Cortex of kidney (tissue), 1 donor: Measurements from ENCODE around the gene CAPN14.

Experiments used
- DNase-seq: peaks from one replicate; lab custom pipeline; 2025; lab: John Stamatoyannopoulos, UW

Gene CAPN14, protein sequence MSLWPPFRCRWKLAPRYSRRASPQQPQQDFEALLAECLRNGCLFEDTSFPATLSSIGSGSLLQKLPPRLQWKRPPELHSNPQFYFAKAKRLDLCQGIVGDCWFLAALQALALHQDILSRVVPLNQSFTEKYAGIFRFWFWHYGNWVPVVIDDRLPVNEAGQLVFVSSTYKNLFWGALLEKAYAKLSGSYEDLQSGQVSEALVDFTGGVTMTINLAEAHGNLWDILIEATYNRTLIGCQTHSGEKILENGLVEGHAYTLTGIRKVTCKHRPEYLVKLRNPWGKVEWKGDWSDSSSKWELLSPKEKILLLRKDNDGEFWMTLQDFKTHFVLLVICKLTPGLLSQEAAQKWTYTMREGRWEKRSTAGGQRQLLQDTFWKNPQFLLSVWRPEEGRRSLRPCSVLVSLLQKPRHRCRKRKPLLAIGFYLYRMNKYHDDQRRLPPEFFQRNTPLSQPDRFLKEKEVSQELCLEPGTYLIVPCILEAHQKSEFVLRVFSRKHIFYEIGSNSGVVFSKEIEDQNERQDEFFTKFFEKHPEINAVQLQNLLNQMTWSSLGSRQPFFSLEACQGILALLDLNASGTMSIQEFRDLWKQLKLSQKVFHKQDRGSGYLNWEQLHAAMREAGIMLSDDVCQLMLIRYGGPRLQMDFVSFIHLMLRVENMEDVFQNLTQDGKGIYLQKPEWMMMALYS

DNA sequence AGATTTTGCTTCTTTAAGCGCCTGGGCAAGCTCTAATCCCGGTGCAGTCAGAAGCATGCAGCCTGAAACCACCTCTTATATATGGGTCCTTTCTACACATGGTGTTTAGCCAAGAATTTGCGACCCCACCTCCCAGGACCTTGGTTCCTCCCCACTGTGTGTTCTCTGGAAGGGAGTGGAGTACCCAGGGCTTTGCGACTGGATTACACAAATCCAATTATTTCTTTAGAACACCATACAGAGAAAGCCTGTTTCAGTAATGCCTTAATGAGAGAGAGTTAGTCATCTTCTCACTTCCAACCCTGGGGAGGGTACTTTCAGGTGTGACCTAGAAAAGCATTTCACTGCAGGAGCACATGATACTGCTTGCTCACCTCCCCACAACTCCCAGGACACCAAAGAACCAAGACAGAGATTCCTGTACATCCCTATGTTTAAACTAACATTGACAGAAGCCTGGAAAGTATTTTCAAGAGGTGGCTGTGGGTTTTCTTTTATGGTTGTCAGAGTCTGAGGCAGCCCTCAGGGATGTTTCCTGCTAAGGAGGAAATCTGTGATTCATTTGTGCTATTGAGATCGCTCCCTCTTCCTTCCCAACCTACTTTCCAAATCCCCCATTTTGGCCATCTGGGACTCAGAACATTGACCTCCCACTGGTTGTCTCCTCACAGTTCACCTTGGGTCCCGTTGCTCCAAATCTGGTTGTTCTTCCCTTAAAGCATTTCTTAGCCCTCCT, at the start of gene CAPN14:
Gene CAPN14 (minus strand): TSS at position 51 of the 736 bp plus-strand sequence. CDS start 12,068 bp downstream, outside the sequence.
- DNase-seq, result no peak

DNA sequence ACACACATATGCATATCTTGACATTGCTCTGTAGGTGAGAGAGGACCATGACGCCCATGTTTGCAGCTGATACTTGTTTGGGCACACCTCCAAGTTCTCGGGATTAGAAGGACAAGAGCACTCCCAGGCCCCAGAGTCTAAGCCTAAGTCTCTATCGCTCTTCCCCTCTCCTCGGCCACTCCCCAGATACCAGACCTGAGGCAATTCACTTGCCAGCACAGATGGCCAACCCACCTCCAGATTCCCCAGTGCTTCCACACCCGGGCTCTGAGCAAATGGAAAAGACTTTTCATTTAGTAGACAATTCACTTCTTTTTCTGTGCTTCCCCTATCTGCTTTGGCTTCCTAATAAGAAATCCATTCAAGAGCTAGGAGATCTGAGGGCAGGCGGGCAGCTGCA, 49.5 kb upstream of the CAPN14 start:
- no peak for DNase-seq

DNA sequence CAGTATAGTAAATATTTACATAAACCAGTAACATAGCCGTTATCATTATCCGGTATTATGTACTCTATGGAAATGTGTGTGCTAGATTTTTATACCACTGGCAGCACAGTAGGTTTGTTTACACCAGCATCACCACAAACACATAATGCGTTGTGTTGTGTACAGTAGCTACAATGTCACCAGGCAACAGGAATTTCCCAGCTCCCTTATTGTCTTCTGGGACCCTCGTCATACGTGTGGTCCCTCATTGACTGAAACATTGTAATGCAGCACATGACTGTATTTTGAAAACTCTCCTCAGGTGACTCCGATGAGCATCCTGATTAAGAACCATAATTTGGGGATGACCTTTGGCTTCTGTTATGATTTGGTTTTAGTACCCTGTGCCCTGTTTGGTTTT, 47.9 kb upstream of the CAPN14 start:
- DNase-seq, result no peak

GRCh38 chr2:31263636-31264190, 46.4 kb upstream of the CAPN14 start:
- no peak for DNase-seq

GRCh38 chr2:31260870-31261269, 43.6 kb upstream of the CAPN14 start:
- no peak for DNase-seq

GRCh38 chr2:31259075-31259474, 41.8 kb upstream of the CAPN14 start:
- DNase-seq, result no peak

GRCh38 chr2:31258351-31258750, 41.0 kb upstream of the CAPN14 start:
- no peak for DNase-seq

- no peak for DNase-seq
Observed at GRCh38 chr2:31256611-31257382, 39.5 kb upstream of the CAPN14 start.

DNA sequence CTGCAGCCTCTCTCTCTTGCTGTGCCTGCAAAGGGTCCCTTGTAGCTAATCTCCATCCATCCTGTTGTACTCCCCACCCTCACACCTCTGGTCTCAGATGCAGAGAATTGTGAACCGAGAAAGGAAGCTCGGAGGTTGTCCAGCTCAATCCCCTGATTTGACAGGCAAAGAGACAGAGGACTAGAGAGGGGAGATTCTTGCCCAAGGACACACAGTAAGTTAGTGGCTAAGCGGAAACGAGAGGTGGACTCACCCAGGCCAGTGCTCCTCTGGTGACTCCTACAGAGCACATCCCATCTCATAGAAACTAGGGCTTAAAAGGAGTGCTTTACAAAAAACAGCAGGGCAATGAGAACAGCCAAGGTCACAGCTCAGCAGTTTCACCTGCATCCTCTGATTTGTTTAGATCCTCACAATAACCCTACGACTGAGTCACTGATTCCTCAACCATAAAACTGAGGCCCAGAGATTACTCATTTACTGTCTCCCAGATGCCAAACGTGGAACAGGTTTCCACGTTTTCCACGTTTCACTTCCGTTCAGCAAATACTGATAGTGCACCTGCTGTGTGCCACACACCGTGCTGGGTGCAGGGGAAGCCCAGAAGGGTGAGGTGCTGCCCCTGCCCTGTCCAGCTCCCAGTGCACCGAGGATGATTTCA, 38.7 kb upstream of the CAPN14 start:
- DNase-seq, result no peak

DNA sequence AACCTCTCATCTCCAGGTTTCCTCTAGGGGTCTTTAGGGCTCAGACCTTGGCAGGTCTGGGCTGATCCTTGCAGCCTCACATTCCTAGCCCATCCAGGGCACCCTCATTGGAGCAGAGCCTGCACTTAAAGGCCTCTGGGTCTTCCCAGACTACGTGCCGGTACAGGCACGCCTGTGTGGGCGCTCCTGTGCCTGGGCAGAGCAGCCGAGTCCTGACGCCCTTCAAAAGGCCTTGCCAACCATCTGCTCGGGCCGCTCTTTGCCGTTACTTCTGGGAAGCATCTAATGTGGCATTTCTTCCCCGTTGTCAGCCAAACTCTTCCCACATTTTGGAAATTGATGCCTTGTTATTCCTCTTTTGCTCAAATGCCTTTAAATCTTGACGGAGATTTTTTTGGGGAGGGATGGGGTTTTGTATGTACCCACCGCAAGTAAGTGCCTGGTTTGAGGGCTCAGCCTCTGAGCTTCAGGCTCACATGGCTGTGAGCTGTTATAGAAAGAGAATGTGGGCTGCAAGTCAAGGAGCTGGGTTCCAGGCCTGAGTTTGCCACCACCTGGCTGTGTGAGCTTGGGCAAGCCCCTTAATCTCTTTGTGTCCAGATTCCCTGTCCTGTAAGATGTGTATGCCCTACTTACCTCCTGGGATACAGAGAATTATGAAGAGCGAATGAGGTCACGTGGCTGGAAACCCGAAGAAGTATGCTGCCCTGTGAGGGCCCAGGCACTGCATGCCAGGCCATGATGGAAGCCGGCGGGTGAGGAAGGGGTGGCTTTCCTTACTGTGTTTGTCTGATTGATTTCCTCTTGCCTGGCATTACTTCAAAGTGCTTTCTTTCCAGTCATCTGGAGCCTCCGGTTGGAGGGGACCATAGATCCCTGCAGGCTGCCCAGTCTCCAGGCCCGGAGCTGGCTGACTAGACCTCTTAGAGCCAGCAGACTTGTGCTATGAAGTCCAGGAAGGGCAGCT, 37.2 kb upstream of the CAPN14 start:
- DNase-seq, result no peak

- DNase-seq, result no peak
Observed at GRCh38 chr2:31253356-31254131, 36.2 kb upstream of the CAPN14 start.

DNA sequence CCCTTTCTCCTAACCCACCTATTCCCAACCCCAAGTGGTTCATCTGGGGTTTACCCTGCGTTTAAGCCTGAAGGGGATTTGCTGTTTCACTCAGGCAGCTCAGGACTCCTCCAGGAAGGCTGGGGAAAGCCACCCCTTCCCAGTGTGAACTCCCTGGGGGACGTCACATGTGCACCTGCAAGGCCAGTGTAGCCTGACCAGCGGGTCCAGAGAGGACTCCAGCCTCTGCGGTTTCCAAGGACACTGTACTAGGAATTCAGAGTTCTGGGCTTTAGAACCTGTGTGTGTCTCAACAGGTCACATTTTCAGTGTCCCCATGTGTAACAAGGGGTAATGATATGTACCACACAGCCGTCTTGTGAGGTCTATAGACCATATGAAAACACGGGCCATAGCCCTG, 34.5 kb upstream of the CAPN14 start:
- no peak for DNase-seq

DNA sequence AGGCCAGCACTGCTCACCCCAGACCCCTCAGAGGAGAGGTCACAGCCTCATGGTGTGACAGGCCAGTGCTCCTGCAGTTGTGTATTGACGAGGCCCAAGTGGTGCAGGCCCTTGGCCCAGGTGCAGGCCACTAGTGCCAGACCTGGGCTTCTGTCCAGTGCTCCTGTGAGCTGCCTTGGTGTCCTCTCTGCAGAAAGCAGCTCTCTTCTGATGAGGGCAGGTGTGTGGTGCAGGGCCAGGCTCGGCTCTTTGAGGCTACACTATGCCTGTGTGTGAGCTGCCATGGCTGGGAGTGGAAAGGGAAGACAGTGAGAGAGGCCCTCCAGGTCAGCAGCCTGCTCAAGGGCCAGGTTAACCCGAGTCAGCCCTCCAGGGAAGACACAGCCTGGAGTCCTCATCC, 33.7 kb upstream of the CAPN14 start:
- DNase-seq, result no peak

- DNase-seq, result no peak
Observed at GRCh38 chr2:31249009-31249690, 31.8 kb upstream of the CAPN14 start.

DNA sequence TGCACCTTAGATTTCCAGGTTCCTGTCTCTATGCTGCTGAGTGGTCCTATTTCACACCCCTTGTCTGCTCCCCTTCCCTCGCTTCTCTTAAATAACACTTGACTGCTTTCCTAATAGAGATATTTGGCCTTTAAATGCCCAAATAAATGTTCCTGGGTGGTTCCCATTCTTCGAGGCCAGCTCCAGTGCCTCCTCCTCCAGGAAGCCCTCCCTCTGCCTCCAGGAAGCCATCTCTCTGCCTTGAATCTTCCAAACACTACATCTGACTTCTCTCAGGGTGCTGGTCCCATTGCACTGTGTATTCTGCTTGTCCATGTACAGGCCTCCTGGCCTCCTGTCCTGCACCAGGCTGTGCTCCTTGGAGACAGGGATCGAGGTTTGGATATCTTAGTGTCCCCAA, 30.8 kb upstream of the CAPN14 start:
- no peak for DNase-seq

DNA sequence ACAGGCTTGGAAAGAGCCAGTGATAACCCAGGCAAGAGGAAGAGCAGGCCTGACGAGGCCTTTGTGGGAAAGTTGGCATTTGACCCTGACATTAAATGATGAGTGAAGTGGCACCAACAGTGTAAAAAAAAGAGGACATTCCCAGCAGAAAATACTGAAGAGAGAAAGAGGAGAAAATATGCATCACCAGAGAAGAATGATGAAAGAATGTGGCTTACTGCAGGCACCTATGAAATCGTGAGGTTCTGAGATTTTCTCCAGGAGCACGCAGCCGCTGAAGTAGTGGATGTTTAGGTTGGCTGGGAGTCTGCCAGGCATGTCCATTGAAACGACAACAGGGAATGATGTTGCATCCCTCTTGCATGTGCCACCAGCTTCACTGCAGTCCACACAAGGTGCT, 30.4 kb upstream of the CAPN14 start:
- no peak for DNase-seq

DNA sequence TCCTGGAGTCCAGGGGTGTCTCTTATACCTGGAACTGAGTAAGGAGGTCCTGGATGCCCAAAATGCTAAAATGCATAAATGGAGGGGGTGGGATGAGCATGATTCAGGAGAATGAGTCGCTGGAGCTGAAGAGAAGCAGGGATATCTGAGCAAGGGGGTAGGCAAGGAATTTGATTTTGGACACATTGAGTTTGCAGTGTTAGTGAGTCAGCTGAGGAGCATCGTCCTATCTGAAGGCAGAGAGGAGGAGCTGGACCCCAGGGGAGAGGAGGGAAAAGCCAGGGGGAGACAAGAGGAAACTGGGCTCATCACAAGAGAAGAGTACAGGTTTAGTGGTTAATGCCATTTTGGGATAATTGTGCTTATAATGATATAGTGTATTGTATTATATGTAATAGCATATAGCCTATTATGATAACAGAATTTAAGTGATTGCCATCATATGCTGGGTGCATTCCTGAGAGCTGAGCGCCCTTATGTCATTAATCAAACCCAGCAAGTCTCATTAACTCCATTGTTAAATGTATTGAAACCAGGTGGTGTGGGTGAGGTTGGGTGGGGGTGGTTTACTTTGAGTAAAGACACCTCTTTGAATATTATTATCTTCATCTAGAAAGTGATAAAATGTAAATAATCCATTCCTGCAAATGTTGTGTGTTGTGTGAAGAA, 29.0 kb upstream of the CAPN14 start:
- DNase-seq, result no peak

- no peak for DNase-seq
Observed at GRCh38 chr2:31244101-31244500, 26.8 kb upstream of the CAPN14 start.
